Measurements from ENCODE around the gene PPP1R15B.

PPP1R15B gene

GRCh38 chr1:204418174-204419063 lies 6.8 kb upstream of the PPP1R15B start:
- DNase-seq, result no peak

- DNase-seq, result peak in 1 of 2 experiments; percentile 50
Measured at GRCh38 chr1:204417074-204417997, 5.7 kb upstream of the PPP1R15B start.

- no peak for DNase-seq
Measured at GRCh38 chr1:204416589-204417073, 5.0 kb upstream of the PPP1R15B start.

- DNase-seq, result no peak
Measured at GRCh38 chr1:204415351-204415750, 3.7 kb upstream of the PPP1R15B start.

- DNase-seq, result no peak
Measured at GRCh38 chr1:204414016-204414415, 2.4 kb upstream of the PPP1R15B start.

GRCh38 chr1:204413170-204413535 lies 1.5 kb upstream of the PPP1R15B start:
- DNase-seq, result no peak

- no peak for DNase-seq
Measured at GRCh38 chr1:204410688-204411450, 748 bp downstream of the PPP1R15B start.

- DNase-seq, result no peak
Measured at GRCh38 chr1:204409836-204410687, 1.6 kb downstream of the PPP1R15B start.

GRCh38 chr1:204409123-204409522 lies 2.5 kb downstream of the PPP1R15B start:
- no peak for DNase-seq

GRCh38 chr1:204408602-204409001 lies 3.0 kb downstream of the PPP1R15B start:
- no peak for DNase-seq

GRCh38 chr1:204408074-204408507 lies 3.5 kb downstream of the PPP1R15B start:
- DNase-seq, result no peak

GRCh38 chr1:204407295-204407971 lies 4.2 kb downstream of the PPP1R15B start:
- no peak for DNase-seq

GRCh38 chr1:204406621-204407020 lies 5.0 kb downstream of the PPP1R15B start:
- no peak for DNase-seq

- DNase-seq, result no peak
Measured at GRCh38 chr1:204405988-204406387, 5.6 kb downstream of the PPP1R15B start.

GRCh38 chr1:204404629-204405028 lies 7.0 kb downstream of the PPP1R15B start:
- no peak for DNase-seq

GRCh38 chr1:204402391-204402790 lies 9.2 kb downstream of the PPP1R15B start:
- DNase-seq, result no peak

GRCh38 chr1:204401730-204402129 lies 9.9 kb downstream of the PPP1R15B start:
- DNase-seq, result no peak

GRCh38 chr1:204400882-204401510 lies 10.6 kb downstream of the PPP1R15B start:
- no peak for DNase-seq

- DNase-seq, result peak in 1 of 2 experiments; percentile 48
Measured at GRCh38 chr1:204398197-204399125, 13.2 kb downstream of the PPP1R15B start.
